Liver (tissue), 2 donors: Measurements from ENCODE around the gene SUSD5.

ENCODE experiments used
- CTCF ChIP-seq: fragments of 150-350 bp; IDR thresholded peaks from 2 replicates; pipeline ENCODE4 v1.5.1; 2017; ENCODE audit warnings: improper control_type of control experiment, low read depth, low read length; ENCODE audit not compliant: missing input control
- FOXA1 ChIP-seq: IDR thresholded peaks from 2 replicates; pipeline ENCODE4 v1.6.1; 2016; ENCODE audit warnings: antibody characterized with exemption
- REST ChIP-seq: IDR thresholded peaks from 2 replicates; pipeline ENCODE4 v1.6.1; 2016; ENCODE audit warnings: antibody characterized with exemption, mild to moderate bottlenecking
- donor health status: healthy.

- no peak for TF ChIP-seq CTCF
- no peak for TF ChIP-seq REST
- TF ChIP-seq FOXA1: no peak
Measured at GRCh38 chr3:33229947-33230346, 11.3 kb upstream of the SUSD5 start.
